ENCODE data around the gene MPEG1. TPM values are rescaled to one million over a fixed set of nuclear protein-coding genes. Genes with fewer than 3 reads are reported as not detected.
A peak's percentile ranks its signal among the peaks of the same experiment; 100 is the strongest.

The MPEG1 gene
- total RNA-seq, 2 experiments from 2014 or later: 0.62 to 0.70 TPM

GRCh38 chr11:59204746-59205145 is 8.0 kb downstream of the MPEG1 start:
- H3K27me3 Mint-ChIP-seq: peaks cover 21% of the 10 kb centered on the region

DNA sequence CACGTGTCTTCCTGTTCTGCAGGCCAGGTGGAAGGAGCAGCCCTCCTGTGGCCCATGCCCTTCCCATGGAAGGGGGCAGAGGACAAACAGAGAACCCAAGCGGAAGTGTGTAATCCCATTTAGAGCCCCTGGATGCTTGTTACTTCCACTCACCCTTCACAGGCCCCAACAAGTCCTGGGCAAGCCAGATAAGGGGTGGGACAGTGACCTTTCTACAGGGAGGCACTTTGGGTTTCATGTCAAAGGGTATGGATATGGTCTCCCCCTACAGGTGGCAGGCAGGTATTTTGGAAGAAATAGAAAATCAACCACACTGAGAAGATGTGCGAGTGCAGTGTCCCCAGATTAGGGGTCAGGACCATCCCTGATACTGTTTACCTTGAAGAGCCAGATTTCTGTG is 11.4 kb downstream of the MPEG1 start:
- peaks cover 10% of the 10 kb centered on the region for H3K9me3 Mint-ChIP-seq
- peaks cover 23% of the 10 kb centered on the region for H3K27me3 Mint-ChIP-seq
- H3K4me3 Mint-ChIP-seq: no peak overlapping the region
- H3K36me3 Mint-ChIP-seq: peaks cover 9% of the 10 kb centered on the region
- H3K4me1 Mint-ChIP-seq: peaks cover 23% of the 10 kb centered on the region
- DNase-seq: no peak
- H3K27ac Mint-ChIP-seq: no peak overlapping the region

More at GRCh38 chr11:59204746-59205145, 8.0 kb downstream of the MPEG1 start:
- Mint-ChIP-seq H3K36me3 (peaks cover under 1% of the 10 kb centered on the region), H3K27ac (no peak overlapping the region), H3K4me1 (peaks cover 43% of the 10 kb centered on the region), H3K4me3 (no peak overlapping the region), H3K9me3 (peaks cover 4% of the 10 kb centered on the region)
- no peak for DNase-seq

- peak overlapping the region; percentile 6 for H3K27ac Mint-ChIP-seq
- no peak overlapping the region for H3K4me3 Mint-ChIP-seq
- DNase-seq: no peak
- peaks cover 20% of the 10 kb centered on the region for H3K27me3 Mint-ChIP-seq
- H3K4me1 Mint-ChIP-seq: peaks cover 20% of the 10 kb centered on the region
- peaks cover 10% of the 10 kb centered on the region for H3K9me3 Mint-ChIP-seq
- peaks cover 11% of the 10 kb centered on the region for H3K36me3 Mint-ChIP-seq
Observed at GRCh38 chr11:59200423-59200746, 12.3 kb downstream of the MPEG1 start.

DNA sequence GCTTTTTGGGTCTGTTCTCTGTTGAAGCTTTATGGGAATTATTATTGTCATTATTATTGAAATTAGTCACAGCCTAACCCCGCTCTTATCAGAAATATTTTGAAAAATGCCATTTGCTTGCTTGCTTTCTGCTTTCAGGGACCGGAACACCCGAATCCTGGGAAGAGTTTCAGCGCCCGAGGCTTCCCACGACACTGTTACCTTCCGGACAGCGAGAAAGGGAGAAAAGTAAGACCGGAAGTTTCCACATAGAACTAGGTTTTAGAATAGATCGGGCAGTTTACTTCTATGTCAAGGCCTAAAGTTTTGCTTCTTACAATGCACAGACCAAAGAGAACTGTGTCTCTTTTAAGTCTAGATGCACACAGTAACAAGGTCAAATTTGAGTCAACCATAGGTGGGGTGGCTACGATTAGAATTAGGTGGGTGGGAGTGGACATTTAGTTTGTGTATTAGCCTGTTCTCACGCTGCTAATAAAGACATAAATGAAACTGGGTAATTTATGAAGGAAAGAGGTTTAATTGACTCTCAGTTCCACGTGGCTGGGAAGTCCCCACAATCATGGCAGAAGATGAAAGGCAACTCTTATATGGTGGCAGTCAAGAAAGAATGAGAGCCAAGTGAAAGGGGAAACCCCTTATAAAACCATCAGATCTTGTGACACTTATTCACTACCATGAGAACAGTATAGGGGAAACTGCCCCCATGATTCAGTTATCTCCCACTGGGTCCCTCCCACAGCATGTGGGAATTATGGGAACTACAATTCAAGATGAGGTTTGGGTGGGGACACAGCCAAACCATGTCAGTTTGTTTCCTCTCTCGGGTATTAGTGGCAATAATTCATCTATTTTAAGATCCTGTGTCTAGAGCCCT is 12.9 kb downstream of the MPEG1 start:
- H3K9me3 Mint-ChIP-seq: peaks cover 10% of the 10 kb centered on the region
- H3K27me3 Mint-ChIP-seq: peaks cover 17% of the 10 kb centered on the region
- peaks cover 12% of the 10 kb centered on the region for H3K36me3 Mint-ChIP-seq
- peak overlapping the region; percentile 65 for H3K27ac Mint-ChIP-seq
- H3K4me3 Mint-ChIP-seq: no peak overlapping the region
- DNase-seq: peak; percentile 48
- peaks cover 19% of the 10 kb centered on the region for H3K4me1 Mint-ChIP-seq

DNA sequence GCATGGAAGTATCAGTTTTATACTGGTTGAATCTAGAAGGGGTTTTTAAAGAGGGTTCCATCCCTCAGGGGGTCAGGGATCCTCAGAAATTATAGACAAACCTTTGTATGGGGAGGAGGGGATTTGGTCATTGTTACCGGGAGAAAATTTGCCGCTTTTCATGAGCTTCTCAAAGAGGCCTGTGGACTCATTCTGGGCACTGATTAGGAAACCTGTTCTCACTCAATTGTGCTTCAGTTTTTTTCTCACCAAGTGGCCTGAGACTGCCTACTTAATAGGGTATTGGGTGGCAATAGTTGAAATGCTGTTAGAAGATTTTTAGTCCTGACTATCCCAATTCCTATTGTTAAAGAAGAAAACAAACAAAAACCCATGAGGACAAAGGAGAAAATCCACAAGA is 14.0 kb downstream of the MPEG1 start:
- Mint-ChIP-seq H3K4me1 (peaks cover 18% of the 10 kb centered on the region), H3K9me3 (peaks cover 10% of the 10 kb centered on the region), H3K27ac (no peak overlapping the region), H3K36me3 (peaks cover 12% of the 10 kb centered on the region), H3K27me3 (peaks cover 13% of the 10 kb centered on the region), H3K4me3 (no peak overlapping the region)
- no peak for DNase-seq

DNA sequence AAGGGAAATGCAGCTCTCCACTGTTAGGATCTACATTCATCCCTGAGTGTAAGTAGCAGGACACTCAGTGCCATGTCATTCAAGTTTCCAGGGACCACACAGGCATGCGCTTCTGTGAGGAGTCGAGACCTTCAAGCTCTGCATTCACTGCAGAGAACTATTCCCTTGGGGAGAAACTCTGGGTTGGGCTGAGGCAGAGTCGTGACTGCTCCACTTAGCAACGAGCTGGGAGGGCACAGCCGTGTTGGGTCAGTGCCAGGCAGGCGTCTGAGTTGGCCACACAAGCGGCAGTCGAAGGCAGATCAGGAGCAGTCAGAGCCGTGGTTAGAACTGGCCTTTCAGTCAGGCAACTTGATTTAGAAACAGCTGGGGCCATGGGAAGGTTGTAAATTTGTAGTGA is 14.7 kb downstream of the MPEG1 start:
- DNase-seq: no peak
- peaks cover 12% of the 10 kb centered on the region for H3K36me3 Mint-ChIP-seq
- H3K27ac Mint-ChIP-seq: no peak overlapping the region
- H3K27me3 Mint-ChIP-seq: peaks cover 13% of the 10 kb centered on the region
- peaks cover 18% of the 10 kb centered on the region for H3K4me1 Mint-ChIP-seq
- H3K9me3 Mint-ChIP-seq: peaks cover 10% of the 10 kb centered on the region
- no peak overlapping the region for H3K4me3 Mint-ChIP-seq

DNA sequence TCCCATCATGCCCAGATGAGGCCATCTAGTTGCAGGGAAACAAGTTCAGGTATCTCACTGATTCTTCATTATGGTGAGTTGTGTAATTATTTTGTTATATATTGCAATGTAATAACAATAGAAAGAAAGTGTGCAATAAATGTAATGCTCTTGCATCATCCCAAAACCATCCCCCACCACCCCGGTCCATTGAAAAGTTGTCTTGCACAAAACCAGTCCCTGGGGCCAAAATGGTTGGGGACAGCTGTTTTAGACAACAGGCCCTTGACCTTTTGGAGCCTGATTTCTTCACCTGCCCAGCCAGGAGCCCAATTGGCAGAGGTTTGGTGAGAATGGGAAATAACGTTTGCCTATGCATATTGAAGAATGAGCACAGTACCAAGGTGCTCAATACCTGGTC is 15.9 kb downstream of the MPEG1 start:
- peaks cover 12% of the 10 kb centered on the region for H3K36me3 Mint-ChIP-seq
- H3K4me3 Mint-ChIP-seq: no peak overlapping the region
- H3K27me3 Mint-ChIP-seq: peaks cover 11% of the 10 kb centered on the region
- H3K4me1 Mint-ChIP-seq: peaks cover 18% of the 10 kb centered on the region
- no peak for DNase-seq
- H3K27ac Mint-ChIP-seq: no peak overlapping the region
- H3K9me3 Mint-ChIP-seq: peaks cover 10% of the 10 kb centered on the region

DNA sequence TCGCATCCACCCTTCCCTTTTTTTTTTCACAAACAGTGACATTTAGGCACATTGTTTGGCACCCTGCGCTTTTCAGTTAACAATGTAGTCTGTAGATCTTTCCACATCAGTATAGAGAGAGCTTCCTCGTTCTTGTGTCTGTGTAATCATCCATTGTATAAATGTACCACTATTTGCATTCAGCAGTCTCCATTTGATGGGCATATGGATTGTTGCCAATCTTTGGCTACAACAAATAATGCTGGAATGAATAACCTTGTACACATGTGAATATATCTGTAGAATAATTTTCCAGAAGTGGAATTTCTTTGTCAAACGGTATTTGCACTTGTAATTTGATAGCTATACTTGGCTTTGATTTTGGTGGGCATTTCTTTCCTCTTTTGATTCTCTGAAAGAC is 17.1 kb downstream of the MPEG1 start:
- no peak overlapping the region for H3K27ac Mint-ChIP-seq
- H3K9me3 Mint-ChIP-seq: peaks cover 8% of the 10 kb centered on the region
- H3K4me3 Mint-ChIP-seq: no peak overlapping the region
- H3K36me3 Mint-ChIP-seq: peaks cover 12% of the 10 kb centered on the region
- H3K4me1 Mint-ChIP-seq: peaks cover 17% of the 10 kb centered on the region
- no peak for DNase-seq
- H3K27me3 Mint-ChIP-seq: peaks cover 9% of the 10 kb centered on the region

DNA sequence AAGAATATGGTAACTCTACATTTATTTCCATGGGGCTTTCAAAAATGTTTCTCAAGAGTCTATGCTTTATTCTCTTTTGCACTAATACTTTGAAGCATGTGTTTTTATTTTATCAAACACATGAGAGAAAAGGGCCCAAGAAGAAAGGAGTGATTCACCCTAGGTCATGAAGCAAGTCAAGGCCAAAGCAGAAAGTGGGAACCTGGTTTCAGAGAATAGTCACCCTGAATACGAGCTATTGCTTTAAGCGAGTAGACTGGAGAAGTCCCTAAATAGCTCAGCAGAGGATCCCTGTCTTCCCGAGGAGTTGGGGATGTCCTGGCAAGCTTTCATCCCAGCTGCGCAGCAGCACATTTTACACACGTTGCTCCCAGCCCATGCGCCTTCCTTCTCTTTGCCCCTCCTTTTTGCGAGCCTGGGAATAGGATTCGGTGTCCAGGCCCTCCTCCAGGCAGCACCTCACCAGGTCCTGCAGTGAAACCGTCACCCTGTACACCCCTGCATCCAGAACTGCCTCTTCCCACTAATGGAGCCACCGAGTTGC is 19.1 kb downstream of the MPEG1 start:
- Mint-ChIP-seq H3K9me3 (no peaks in the 10 kb centered on the region), H3K27me3 (peaks cover 9% of the 10 kb centered on the region), H3K36me3 (peaks cover 6% of the 10 kb centered on the region), H3K4me3 (no peak overlapping the region), H3K27ac (no peak overlapping the region), H3K4me1 (peaks cover 4% of the 10 kb centered on the region)
- DNase-seq: no peak

GRCh38 chr11:59192446-59193020 is 20.2 kb downstream of the MPEG1 start:
- H3K9me3 Mint-ChIP-seq: no peaks in the 10 kb centered on the region
- H3K27ac Mint-ChIP-seq: no peak overlapping the region

GRCh38 chr11:59191890-59192289 is 20.8 kb downstream of the MPEG1 start:
- Mint-ChIP-seq H3K27me3 (no peaks in the 10 kb centered on the region), H3K4me3 (no peak overlapping the region), H3K27ac (no peak overlapping the region), H3K36me3 (peaks cover 3% of the 10 kb centered on the region), H3K9me3 (no peaks in the 10 kb centered on the region), H3K4me1 (peaks cover 2% of the 10 kb centered on the region)
- no peak for DNase-seq

More at GRCh38 chr11:59192446-59193020, 20.2 kb downstream of the MPEG1 start:
- no peak overlapping the region for H3K4me3 Mint-ChIP-seq
- H3K4me1 Mint-ChIP-seq: peaks cover 2% of the 10 kb centered on the region
- H3K27me3 Mint-ChIP-seq: peaks cover 2% of the 10 kb centered on the region
- peaks cover 5% of the 10 kb centered on the region for H3K36me3 Mint-ChIP-seq
- DNase-seq: no peak

GRCh38 chr11:59191095-59191494 is 21.6 kb downstream of the MPEG1 start:
- Mint-ChIP-seq H3K4me3 (no peak overlapping the region), H3K27ac (no peak overlapping the region), H3K36me3 (peaks cover 3% of the 10 kb centered on the region), H3K9me3 (no peaks in the 10 kb centered on the region), H3K4me1 (peaks cover 2% of the 10 kb centered on the region), H3K27me3 (peaks cover 3% of the 10 kb centered on the region)
- DNase-seq: no peak

DNA sequence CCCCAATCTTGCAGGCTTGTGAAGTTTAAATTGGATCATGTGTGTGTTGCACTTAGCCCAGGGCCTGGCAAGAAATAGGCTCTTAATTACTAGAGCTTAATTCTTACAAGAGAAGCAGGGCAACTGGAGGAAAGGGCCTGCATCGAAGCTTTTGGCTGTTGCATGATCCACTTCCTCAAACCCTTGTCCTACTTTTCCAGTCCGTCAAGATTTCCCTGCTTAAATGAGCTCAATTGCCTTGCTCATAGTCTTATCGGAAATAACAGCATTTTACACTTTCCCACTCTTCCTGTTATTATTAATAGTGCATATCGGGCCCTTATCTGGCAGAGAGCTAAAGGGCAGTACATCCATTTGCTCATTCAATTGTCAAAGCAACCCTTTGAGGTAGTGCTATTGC is 22.7 kb downstream of the MPEG1 start:
- H3K4me3 Mint-ChIP-seq: no peak overlapping the region
- peaks cover 2% of the 10 kb centered on the region for H3K4me1 Mint-ChIP-seq
- H3K27ac Mint-ChIP-seq: no peak overlapping the region
- no peaks in the 10 kb centered on the region for H3K9me3 Mint-ChIP-seq
- peaks cover 4% of the 10 kb centered on the region for H3K27me3 Mint-ChIP-seq
- no peak for DNase-seq
- H3K36me3 Mint-ChIP-seq: no peaks in the 10 kb centered on the region

- DNase-seq: no peak
- H3K27ac Mint-ChIP-seq: no peak overlapping the region
- no peak overlapping the region for H3K4me3 Mint-ChIP-seq
- no peaks in the 10 kb centered on the region for H3K36me3 Mint-ChIP-seq
- H3K27me3 Mint-ChIP-seq: peaks cover 4% of the 10 kb centered on the region
- H3K9me3 Mint-ChIP-seq: no peaks in the 10 kb centered on the region
- peaks cover 2% of the 10 kb centered on the region for H3K4me1 Mint-ChIP-seq
Observed at GRCh38 chr11:59188954-59189353, 23.8 kb downstream of the MPEG1 start.

DNA sequence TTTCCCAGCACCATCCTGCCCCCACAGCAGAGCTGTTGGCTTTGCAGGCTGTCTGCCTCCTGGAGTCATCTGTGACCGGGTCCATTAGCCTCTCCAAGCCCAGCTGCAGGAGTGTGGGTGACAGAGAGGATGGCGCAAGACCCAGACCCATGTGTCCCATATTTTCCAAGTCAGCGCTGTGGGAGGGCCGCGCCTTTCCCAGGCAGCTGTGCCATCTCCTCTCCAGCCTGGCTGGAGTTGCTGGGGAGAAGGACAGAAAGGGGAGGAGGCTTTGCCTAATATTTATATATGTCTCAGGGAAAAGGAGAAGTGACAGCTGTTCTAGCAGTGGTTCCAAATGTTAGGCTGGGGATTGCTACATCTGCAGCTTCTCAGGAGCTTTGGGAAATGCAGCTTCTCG is 25.1 kb downstream of the MPEG1 start:
- DNase-seq: no peak
- peaks cover 4% of the 10 kb centered on the region for H3K27me3 Mint-ChIP-seq
- H3K4me3 Mint-ChIP-seq: no peak overlapping the region
- H3K36me3 Mint-ChIP-seq: no peaks in the 10 kb centered on the region
- peaks cover 2% of the 10 kb centered on the region for H3K4me1 Mint-ChIP-seq
- H3K27ac Mint-ChIP-seq: no peak overlapping the region
- no peaks in the 10 kb centered on the region for H3K9me3 Mint-ChIP-seq
